Measurements from ENCODE around the gene USP16.

The USP16 gene

DNA sequence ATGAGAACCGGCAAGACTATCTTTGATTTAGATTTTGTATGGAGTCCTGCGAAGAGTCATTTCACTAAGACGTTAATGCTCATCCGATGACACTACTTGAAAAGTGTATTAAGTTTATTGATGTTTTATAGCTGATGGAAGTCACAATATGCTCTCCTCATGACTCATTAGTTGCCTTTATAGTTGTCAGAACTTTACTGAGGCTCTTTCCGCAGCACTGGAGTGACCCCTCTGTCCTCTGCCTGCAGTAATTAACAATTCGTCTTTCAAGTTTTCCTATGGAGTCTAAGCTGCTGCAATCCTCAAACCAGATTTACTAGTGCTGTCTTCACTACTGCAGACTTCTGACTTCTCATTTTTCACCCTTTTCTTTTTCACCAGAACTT lies 853 bp downstream of the USP16 start:
- DNase-seq (ENCODE audit: low read depth): peak; percentile 31
- H3K4me3 ChIP-seq (ENCODE audit: low read depth, low read length): peak overlapping the region; percentile 100
- TF ChIP-seq POLR2A (IDR thresholded peaks at IDR 0.05; ENCODE audit: extremely low read depth, insufficient read length) (no peak), MAX (IDR thresholded peaks at IDR 0.05; ENCODE audit: low read depth, low read length) (no peak), MYC (IDR thresholded peaks at IDR 0.05; ENCODE audit: low read depth, low read length) (no peak)
- TF ChIP-seq, protein P1, sequence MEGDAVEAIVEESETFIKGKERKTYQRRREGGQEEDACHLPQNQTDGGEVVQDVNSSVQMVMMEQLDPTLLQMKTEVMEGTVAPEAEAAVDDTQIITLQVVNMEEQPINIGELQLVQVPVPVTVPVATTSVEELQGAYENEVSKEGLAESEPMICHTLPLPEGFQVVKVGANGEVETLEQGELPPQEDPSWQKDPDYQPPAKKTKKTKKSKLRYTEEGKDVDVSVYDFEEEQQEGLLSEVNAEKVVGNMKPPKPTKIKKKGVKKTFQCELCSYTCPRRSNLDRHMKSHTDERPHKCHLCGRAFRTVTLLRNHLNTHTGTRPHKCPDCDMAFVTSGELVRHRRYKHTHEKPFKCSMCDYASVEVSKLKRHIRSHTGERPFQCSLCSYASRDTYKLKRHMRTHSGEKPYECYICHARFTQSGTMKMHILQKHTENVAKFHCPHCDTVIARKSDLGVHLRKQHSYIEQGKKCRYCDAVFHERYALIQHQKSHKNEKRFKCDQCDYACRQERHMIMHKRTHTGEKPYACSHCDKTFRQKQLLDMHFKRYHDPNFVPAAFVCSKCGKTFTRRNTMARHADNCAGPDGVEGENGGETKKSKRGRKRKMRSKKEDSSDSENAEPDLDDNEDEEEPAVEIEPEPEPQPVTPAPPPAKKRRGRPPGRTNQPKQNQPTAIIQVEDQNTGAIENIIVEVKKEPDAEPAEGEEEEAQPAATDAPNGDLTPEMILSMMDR (IDR thresholded peaks at IDR 0.05; ENCODE audit: low read depth, low read length): no peak

- TF ChIP-seq MYC (IDR thresholded peaks at IDR 0.05; ENCODE audit: low read depth, low read length) (no peak), POLR2A (IDR thresholded peaks at IDR 0.05; ENCODE audit: extremely low read depth, insufficient read length) (no peak), MAX (IDR thresholded peaks at IDR 0.05; ENCODE audit: low read depth, low read length) (no peak)
- TF ChIP-seq, protein P1 (IDR thresholded peaks at IDR 0.05; ENCODE audit: low read depth, low read length): no peak
- no peak overlapping the region for H3K4me3 ChIP-seq (ENCODE audit: low read depth, low read length)
- DNase-seq (ENCODE audit: low read depth): no peak
These were observed 5.1 kb downstream of the USP16 start for GRCh38 chr21:29029524-29029923.

- TF ChIP-seq MYC (IDR thresholded peaks at IDR 0.05; ENCODE audit: low read depth, low read length) (no peak), MAX (IDR thresholded peaks at IDR 0.05; ENCODE audit: low read depth, low read length) (no peak), POLR2A (IDR thresholded peaks at IDR 0.05; ENCODE audit: extremely low read depth, insufficient read length) (no peak)
- TF ChIP-seq, protein P1 (IDR thresholded peaks at IDR 0.05; ENCODE audit: low read depth, low read length): no peak
- no peak overlapping the region for H3K4me3 ChIP-seq (ENCODE audit: low read depth, low read length)
- DNase-seq (ENCODE audit: low read depth): no peak
These were observed 6.4 kb downstream of the USP16 start for GRCh38 chr21:29030909-29031308.

DNA sequence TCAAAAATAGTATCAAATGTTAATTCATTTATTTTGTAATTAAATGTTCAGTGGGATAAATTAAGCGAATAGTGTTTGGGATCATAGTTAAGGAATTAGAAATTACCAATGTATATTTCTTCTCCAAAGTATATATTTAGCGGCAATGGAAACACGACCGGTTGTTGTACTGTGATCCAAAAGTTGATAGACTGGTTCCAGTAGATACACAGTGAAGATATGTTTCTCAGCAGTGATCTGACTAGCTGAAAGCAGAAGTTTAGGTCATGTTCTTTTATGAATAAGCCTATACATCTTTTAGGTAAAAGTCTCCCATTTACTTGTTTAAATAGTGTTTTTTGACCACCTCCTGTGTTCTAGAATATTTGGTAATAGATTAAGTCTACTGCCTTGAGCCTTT lies 8.8 kb downstream of the USP16 start:
- H3K4me3 ChIP-seq (ENCODE audit: low read depth, low read length): no peak overlapping the region
- no peak for DNase-seq (ENCODE audit: low read depth)
- TF ChIP-seq MAX (IDR thresholded peaks at IDR 0.05; ENCODE audit: low read depth, low read length) (no peak), MYC (IDR thresholded peaks at IDR 0.05; ENCODE audit: low read depth, low read length) (no peak)

GRCh38 chr21:29033871-29034270 lies 9.4 kb downstream of the USP16 start:
- no peak for DNase-seq (ENCODE audit: low read depth)
- no peak overlapping the region for H3K4me3 ChIP-seq (ENCODE audit: low read depth, low read length)
- TF ChIP-seq POLR2A (IDR thresholded peaks at IDR 0.05; ENCODE audit: extremely low read depth, insufficient read length) (no peak), MYC (IDR thresholded peaks at IDR 0.05; ENCODE audit: low read depth, low read length) (no peak), MAX (IDR thresholded peaks at IDR 0.05; ENCODE audit: low read depth, low read length) (no peak)
- TF ChIP-seq, protein P1 (IDR thresholded peaks at IDR 0.05; ENCODE audit: low read depth, low read length): no peak

DNA sequence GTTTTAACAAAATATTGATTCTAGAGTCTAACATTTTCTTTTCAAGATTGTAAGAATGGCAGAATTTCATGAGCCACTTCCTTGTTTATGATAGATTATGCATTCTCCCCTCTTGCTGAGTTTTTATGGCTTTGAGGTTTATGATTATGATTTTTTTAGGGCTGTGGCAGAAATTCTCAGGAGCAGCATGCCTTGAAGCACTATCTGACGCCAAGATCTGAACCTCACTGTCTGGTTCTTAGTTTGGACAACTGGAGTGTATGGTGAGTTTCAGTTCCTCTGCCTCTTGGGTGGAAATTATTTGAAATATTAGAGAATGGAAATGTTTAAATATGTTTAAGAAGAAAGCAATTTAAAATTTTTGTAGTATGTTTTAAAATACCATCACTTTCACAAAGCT lies 10.2 kb downstream of the USP16 start:
- no peak for DNase-seq (ENCODE audit: low read depth)
- no peak overlapping the region for H3K4me3 ChIP-seq (ENCODE audit: low read depth, low read length)
- TF ChIP-seq, protein P1 (IDR thresholded peaks at IDR 0.05; ENCODE audit: low read depth, low read length): no peak
- TF ChIP-seq MYC (IDR thresholded peaks at IDR 0.05; ENCODE audit: low read depth, low read length): no peak
- no peak for TF ChIP-seq POLR2A (IDR thresholded peaks at IDR 0.05; ENCODE audit: extremely low read depth, insufficient read length)
- no peak for TF ChIP-seq MAX (IDR thresholded peaks at IDR 0.05; ENCODE audit: low read depth, low read length)
